Glutamatergic neuron (in vitro differentiated cells): ENCODE measurements around the gene RBM33. TPM values are rescaled to one million over a fixed set of nuclear protein-coding genes. Genes with fewer than 3 reads are reported as not detected.

Experiments
- DNase-seq: peaks from one replicate; pipeline ENCODE4 v3.0.0; 2022
- H3K27ac Mint-ChIP-seq: one replicate; pipeline ENCODE4 v1.8.0; 2020; ENCODE audit warnings: mild to moderate bottlenecking, mixed read lengths, inconsistent platforms; ENCODE audit not compliant: unreplicated experiment
- H3K27me3 Mint-ChIP-seq: one replicate; pipeline ENCODE4 v1.8.0; 2020; ENCODE audit warnings: mild to moderate bottlenecking, moderate library complexity, mixed read lengths, inconsistent platforms; ENCODE audit not compliant: unreplicated experiment
- H3K36me3 Mint-ChIP-seq: one replicate; pipeline ENCODE4 v1.8.0; 2020; ENCODE audit warnings: mild to moderate bottlenecking, mixed read lengths, inconsistent platforms; ENCODE audit not compliant: unreplicated experiment
- H3K4me1 Mint-ChIP-seq: one replicate; pipeline ENCODE4 v1.8.0; 2020; ENCODE audit warnings: mild to moderate bottlenecking, low read depth, mixed read lengths, inconsistent platforms; ENCODE audit not compliant: unreplicated experiment
- H3K4me3 Mint-ChIP-seq: one replicate; pipeline ENCODE4 v1.8.0; 2020; ENCODE audit warnings: mild to moderate bottlenecking, mixed read lengths, inconsistent platforms; ENCODE audit not compliant: unreplicated experiment
- H3K9me3 Mint-ChIP-seq: one replicate; pipeline ENCODE4 v1.8.0; 2020; ENCODE audit warnings: mild to moderate bottlenecking, moderate library complexity, mixed read lengths, inconsistent platforms; ENCODE audit not compliant: unreplicated experiment
- CTCF ChIP-seq: fragments of 200-600 bp; sonication (generic); IDR thresholded peaks from one replicate; pipeline ENCODE4 v1.5.0; 2021; ENCODE audit not compliant: partially characterized antibody, unreplicated experiment
- total RNA-seq: library from RNA; stranded (reverse); fragmentation: NEBNext Ultra II Directional; extraction: Animal tissue kit (Norgen Biotek cat#: 25700); gene quantifications from one replicate; pipeline ENCODE4 v1.2.1, GENCODE V29; 2021; ENCODE audit not compliant: unreplicated experiment

Gene RBM33
- total RNA-seq, 1 donor from 2014 or later = 67.5 TPM

GRCh38 chr7:155649588-155649987 is 5.1 kb downstream of the RBM33 start:
- Mint-ChIP-seq H3K27ac (no peak overlapping the region), H3K9me3 (peaks cover 4% of the 10 kb centered on the region), H3K4me1 (peaks cover 11% of the 10 kb centered on the region), H3K27me3 (peaks cover 4% of the 10 kb centered on the region), H3K36me3 (peaks cover 19% of the 10 kb centered on the region), H3K4me3 (no peak overlapping the region)
- no peak for TF ChIP-seq CTCF
- DNase-seq = no peak

- Mint-ChIP-seq H3K27me3 (no peaks in the 10 kb centered on the region), H3K27ac (no peak overlapping the region), H3K4me1 (peaks cover 8% of the 10 kb centered on the region), H3K36me3 (peaks cover 15% of the 10 kb centered on the region), H3K4me3 (no peak overlapping the region), H3K9me3 (no peaks in the 10 kb centered on the region)
- TF ChIP-seq CTCF = no peak
- DNase-seq = no peak
These were observed 8.0 kb downstream of the RBM33 start for GRCh38 chr7:155652156-155653114.

- H3K36me3 Mint-ChIP-seq = peaks cover 5% of the 10 kb centered on the region
- H3K4me3 Mint-ChIP-seq = no peak overlapping the region
- no peaks in the 10 kb centered on the region for H3K9me3 Mint-ChIP-seq
- H3K4me1 Mint-ChIP-seq = peaks cover 8% of the 10 kb centered on the region
- no peak overlapping the region for H3K27ac Mint-ChIP-seq
- H3K27me3 Mint-ChIP-seq = no peaks in the 10 kb centered on the region
- no peak for TF ChIP-seq CTCF
- DNase-seq = no peak
These were observed 9.3 kb downstream of the RBM33 start for GRCh38 chr7:155653803-155654202.

- Mint-ChIP-seq H3K27ac (no peak overlapping the region), H3K4me3 (no peak overlapping the region), H3K27me3 (peaks cover 2% of the 10 kb centered on the region), H3K36me3 (peaks cover 3% of the 10 kb centered on the region), H3K9me3 (peaks cover 2% of the 10 kb centered on the region), H3K4me1 (peaks cover 3% of the 10 kb centered on the region)
- TF ChIP-seq CTCF = no peak
- no peak for DNase-seq
These were observed 12.4 kb downstream of the RBM33 start for GRCh38 chr7:155656891-155657290.
